Measurements from ENCODE around the gene STX10. TPM values are rescaled to one million over a fixed set of nuclear protein-coding genes. Genes with fewer than 3 reads are reported as not detected.

The STX10 gene
- total RNA-seq, 1 experiment from 2014 or later = 43.6 TPM

DNA sequence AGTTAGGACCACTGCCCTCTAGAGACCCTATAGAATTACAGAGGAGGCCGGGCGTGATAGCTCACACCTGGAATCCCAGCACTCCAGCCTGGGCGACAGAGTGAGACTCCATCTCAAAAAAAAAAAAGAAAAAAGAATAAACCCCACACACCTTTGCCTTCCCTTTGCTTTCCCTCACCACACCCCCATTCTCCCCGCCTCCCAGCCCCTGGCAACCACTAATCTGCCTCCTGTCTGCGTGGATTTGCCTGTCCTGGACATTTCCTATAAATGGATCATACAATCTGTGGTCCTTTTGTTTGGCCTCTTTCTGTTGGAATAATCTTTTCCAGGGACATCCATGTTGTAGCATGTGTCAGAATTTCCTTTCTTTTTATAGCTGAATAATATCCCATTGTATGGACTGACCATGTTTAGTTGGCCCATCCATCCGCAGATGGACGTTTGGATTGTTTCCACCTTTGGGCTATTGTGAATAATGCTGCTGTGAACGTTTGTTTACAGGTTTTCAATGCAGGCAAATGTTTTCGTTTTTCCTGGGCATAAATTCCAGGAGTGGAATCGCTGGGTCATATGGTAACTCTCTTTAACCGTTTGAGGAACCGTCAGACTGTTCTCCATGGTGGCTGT lies 16.8 kb downstream of the STX10 start:
- ATAC-seq (no peak), DNase-seq (ENCODE audit: low read depth, low spot score) (no peak)
- no peaks in the 10 kb centered on the region for H3K4me1 ChIP-seq (ENCODE audit: control insufficient read depth, insufficient read depth, low read length)
- intact Hi-C loops (cut with micrococcal nuclease; ENCODE audit: unreplicated experiment) = no loop called here
- H3K27ac ChIP-seq (ENCODE audit: low read length) = no peak overlapping the region
- CTCF ChIA-PET = no interaction called here
- no TSS peak for BruUV-seq (replicated peaks)
- no peaks in the 10 kb centered on the region for H3K27me3 ChIP-seq (ENCODE audit: control insufficient read depth, insufficient read depth, low read length)
- H3K4me3 ChIP-seq (ENCODE audit: low read depth in 2 of 2, low read length in 2 of 2) = no peak overlapping the region
- no peaks in the 10 kb centered on the region; the same call in 1 of the 2 replicates for H3K36me3 ChIP-seq (ENCODE audit: control insufficient read depth, insufficient read depth, low read length)
- H3K9me3 ChIP-seq (ENCODE audit: control insufficient read depth, insufficient read depth, low read depth, low read length) = no peaks in the 10 kb centered on the region
- TF ChIP-seq TCF7L2 (IDR thresholded peaks at IDR 0.05; ENCODE audit: low read depth, low read length) (no peak), POLR2AphosphoS5 (IDR thresholded peaks at IDR 0.05; ENCODE audit: low read depth, low read length) (no peak), SIN3A (IDR thresholded peaks at IDR 0.05; ENCODE audit: borderline replicate concordance, insufficient read depth, low read depth, low read length) (no peak)
- TF ChIP-seq, protein P1, sequence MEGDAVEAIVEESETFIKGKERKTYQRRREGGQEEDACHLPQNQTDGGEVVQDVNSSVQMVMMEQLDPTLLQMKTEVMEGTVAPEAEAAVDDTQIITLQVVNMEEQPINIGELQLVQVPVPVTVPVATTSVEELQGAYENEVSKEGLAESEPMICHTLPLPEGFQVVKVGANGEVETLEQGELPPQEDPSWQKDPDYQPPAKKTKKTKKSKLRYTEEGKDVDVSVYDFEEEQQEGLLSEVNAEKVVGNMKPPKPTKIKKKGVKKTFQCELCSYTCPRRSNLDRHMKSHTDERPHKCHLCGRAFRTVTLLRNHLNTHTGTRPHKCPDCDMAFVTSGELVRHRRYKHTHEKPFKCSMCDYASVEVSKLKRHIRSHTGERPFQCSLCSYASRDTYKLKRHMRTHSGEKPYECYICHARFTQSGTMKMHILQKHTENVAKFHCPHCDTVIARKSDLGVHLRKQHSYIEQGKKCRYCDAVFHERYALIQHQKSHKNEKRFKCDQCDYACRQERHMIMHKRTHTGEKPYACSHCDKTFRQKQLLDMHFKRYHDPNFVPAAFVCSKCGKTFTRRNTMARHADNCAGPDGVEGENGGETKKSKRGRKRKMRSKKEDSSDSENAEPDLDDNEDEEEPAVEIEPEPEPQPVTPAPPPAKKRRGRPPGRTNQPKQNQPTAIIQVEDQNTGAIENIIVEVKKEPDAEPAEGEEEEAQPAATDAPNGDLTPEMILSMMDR (IDR thresholded peaks at IDR 0.05) = no peak
- TF ChIP-seq, protein P2, sequence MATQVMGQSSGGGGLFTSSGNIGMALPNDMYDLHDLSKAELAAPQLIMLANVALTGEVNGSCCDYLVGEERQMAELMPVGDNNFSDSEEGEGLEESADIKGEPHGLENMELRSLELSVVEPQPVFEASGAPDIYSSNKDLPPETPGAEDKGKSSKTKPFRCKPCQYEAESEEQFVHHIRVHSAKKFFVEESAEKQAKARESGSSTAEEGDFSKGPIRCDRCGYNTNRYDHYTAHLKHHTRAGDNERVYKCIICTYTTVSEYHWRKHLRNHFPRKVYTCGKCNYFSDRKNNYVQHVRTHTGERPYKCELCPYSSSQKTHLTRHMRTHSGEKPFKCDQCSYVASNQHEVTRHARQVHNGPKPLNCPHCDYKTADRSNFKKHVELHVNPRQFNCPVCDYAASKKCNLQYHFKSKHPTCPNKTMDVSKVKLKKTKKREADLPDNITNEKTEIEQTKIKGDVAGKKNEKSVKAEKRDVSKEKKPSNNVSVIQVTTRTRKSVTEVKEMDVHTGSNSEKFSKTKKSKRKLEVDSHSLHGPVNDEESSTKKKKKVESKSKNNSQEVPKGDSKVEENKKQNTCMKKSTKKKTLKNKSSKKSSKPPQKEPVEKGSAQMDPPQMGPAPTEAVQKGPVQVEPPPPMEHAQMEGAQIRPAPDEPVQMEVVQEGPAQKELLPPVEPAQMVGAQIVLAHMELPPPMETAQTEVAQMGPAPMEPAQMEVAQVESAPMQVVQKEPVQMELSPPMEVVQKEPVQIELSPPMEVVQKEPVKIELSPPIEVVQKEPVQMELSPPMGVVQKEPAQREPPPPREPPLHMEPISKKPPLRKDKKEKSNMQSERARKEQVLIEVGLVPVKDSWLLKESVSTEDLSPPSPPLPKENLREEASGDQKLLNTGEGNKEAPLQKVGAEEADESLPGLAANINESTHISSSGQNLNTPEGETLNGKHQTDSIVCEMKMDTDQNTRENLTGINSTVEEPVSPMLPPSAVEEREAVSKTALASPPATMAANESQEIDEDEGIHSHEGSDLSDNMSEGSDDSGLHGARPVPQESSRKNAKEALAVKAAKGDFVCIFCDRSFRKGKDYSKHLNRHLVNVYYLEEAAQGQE (IDR thresholded peaks at IDR 0.05; ENCODE audit: insufficient read depth in 1 of 2, low read depth in 2 of 2, low read length in 1 of 2) = no peak
- POLR2A ChIA-PET = interaction anchor here (0.5 to 0.7 kb wide), 3 partner anchors 14 to 115 kb away, joined by 8 to 12 read pairs (median 8); no protein-coding TSS in a partner anchor
- in situ Hi-C loops (cut with HindIII; ENCODE audit: low pct_unique_long_range_greater_than_20kb, low sequenced_read_pairs) = no loop called here

DNA sequence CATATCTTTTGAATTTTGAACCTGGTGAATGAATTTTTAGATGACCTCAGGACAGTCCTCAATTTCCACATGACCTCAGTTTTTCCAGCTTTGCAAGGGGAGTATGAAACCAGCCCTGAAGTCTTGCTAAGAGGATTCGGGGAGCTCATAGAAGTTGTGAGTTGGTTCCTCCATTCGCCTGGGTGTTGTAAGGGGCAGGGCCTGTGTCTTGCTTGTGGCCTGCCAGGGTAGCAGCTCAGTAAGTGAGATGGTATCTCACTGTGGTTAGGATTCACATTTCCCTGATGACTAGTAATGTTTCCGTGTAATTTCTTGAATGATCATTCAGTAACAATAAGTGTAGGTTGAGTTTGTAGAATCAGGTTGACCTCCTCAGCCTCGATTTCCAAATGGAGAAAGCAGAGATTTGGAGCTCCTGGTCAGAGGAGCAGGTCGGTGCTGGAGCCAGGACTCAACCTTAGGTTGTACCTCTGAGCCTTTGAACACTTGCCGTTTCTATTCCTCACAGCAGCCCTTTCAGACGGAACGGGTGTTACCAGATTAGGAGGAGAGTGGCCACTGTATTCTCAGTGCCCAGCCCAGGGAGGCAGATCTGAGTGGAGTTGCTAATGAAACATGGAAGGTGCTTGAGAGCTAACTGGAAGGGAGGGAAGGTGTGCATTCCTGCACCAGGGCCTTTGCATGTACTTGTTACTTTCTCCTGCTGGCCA lies 17.5 kb downstream of the STX10 start:
- Histone ChIP-seq H3K27ac (ENCODE audit: low read length) (no peak overlapping the region), H3K9me3 (ENCODE audit: control insufficient read depth, insufficient read depth, low read depth, low read length) (no peaks in the 10 kb centered on the region), H3K27me3 (ENCODE audit: control insufficient read depth, insufficient read depth, low read length) (no peaks in the 10 kb centered on the region), H3K4me3 (ENCODE audit: low read depth in 2 of 2, low read length in 2 of 2) (no peak overlapping the region), H3K4me1 (ENCODE audit: control insufficient read depth, insufficient read depth, low read length) (no peaks in the 10 kb centered on the region), H3K36me3 (ENCODE audit: control insufficient read depth, insufficient read depth, low read length) (no peaks in the 10 kb centered on the region)
- TF ChIP-seq POLR2AphosphoS5 (IDR thresholded peaks at IDR 0.05; ENCODE audit: low read depth, low read length) = no peak
- TF ChIP-seq SIN3A (IDR thresholded peaks at IDR 0.05; ENCODE audit: borderline replicate concordance, insufficient read depth, low read depth, low read length) = no peak
- POLR2A ChIA-PET = no interaction called here
- CTCF ChIA-PET = no interaction called here
- DNase-seq (ENCODE audit: low read depth, low spot score) = no peak
- BruUV-seq (replicated peaks) = no TSS peak
- ATAC-seq = no peak
- intact Hi-C loops (cut with micrococcal nuclease; ENCODE audit: unreplicated experiment) (no loop called here), in situ Hi-C loops (cut with HindIII; ENCODE audit: low pct_unique_long_range_greater_than_20kb, low sequenced_read_pairs) (no loop called here)

All from Panc1 (cell line).